ENCODE measurements around the gene PAQR5. TPM values are rescaled to one million over a fixed set of nuclear protein-coding genes. Genes with fewer than 3 reads are reported as not detected.

Gene PAQR5
- total and polyA plus RNA-seq, 9 of the 15 experiments (the other 6 are each of a cell fraction or from before 2014, with no cell fraction given): 0.04 to 0.08 TPM; not detected in 7

DNA sequence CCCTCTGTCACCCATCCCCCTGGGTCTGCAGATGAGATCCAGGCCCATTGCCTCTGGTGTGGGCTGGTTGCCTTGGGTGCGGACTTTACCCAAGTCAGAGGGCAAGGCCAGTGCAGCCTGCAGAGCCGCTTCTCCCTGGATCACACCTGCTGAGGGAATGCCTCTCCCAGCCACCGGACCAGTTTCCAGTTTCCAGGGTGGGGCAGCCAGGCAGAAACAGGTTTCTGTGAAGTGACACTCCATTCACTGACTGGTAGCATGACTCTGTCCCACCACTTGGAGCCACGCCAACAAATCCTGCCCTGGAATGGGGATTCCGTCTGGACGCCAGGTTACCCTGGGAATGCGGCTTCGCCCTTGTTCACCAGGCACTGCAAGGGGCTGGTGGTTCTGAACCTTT is 30.0 kb downstream of the PAQR5 start:
- Histone ChIP-seq H3K27ac (ENCODE audit: extremely low read depth, low read depth, low read length) (no peak overlapping the region), H3K4me3 (no peak overlapping the region), H3K9me1 (ENCODE audit: control insufficient read depth, insufficient read depth, low read length) (no peaks in the 10 kb centered on the region), H3K27me3 (ENCODE audit: control insufficient read depth in 2 of 2, insufficient read depth in 2 of 2, low read length in 2 of 2) (peaks cover 9 to 30% of the 10 kb centered on the region in 2 experiments; a peak in 4 of 5 replicates), H3K4me1 (replicated peaks in 1 of 2; ENCODE audit: control insufficient read depth in 2 of 2, insufficient read depth in 2 of 2, low read length in 2 of 2) (no peaks in the 10 kb centered on the region), H2AFZ (ENCODE audit: low read depth, low read length) (no peak overlapping the region), H4K20me1 (replicated peaks; ENCODE audit: control insufficient read depth, insufficient read depth, low read length) (no peaks in the 10 kb centered on the region; the same call in 1 of the 2 replicates), H3K9ac (ENCODE audit: insufficient read depth in 1 of 2, low read depth in 2 of 2, low read length in 2 of 2) (no peak overlapping the region), H3K36me3 (ENCODE audit: control insufficient read depth, insufficient read depth, low read length) (no peaks in the 10 kb centered on the region), H3K79me2 (ENCODE audit: control insufficient read depth, insufficient read depth, low read length) (no peaks in the 10 kb centered on the region), H3K9me3 (replicated peaks; ENCODE audit: control insufficient read depth, insufficient read depth, low read depth, low read length) (no peaks in the 10 kb centered on the region), H3K4me2 (ENCODE audit: insufficient read depth, low read length) (no peak overlapping the region)
- POLR2A ChIA-PET: no interaction called here
- FAIRE-seq (no peak), ATAC-seq (no peak), DNase-seq (ENCODE audit: extremely low read depth in 1 of 4, low spot score in 3 of 4) (no peak)
- CTCF ChIA-PET (ENCODE audit: low intra/inter-chr PET ratio): no interaction called here
- in situ Hi-C loops (cut with MboI) (no loop called here), intact Hi-C loops (cut with micrococcal nuclease) (no loop called here)
- WGBS (ENCODE audit: insufficient coverage, low coverage, missing lambda C conversion rate): 0% methylated on average over 8 of the region's 8 CpGs
- TF ChIP-seq NFIC (IDR thresholded peaks at IDR 0.05): peak; percentile 78
- no peak for TF ChIP-seq PPARD (CRISPR knock-in tag; IDR thresholded peaks at IDR 0.05)
- TF ChIP-seq, protein P1, sequence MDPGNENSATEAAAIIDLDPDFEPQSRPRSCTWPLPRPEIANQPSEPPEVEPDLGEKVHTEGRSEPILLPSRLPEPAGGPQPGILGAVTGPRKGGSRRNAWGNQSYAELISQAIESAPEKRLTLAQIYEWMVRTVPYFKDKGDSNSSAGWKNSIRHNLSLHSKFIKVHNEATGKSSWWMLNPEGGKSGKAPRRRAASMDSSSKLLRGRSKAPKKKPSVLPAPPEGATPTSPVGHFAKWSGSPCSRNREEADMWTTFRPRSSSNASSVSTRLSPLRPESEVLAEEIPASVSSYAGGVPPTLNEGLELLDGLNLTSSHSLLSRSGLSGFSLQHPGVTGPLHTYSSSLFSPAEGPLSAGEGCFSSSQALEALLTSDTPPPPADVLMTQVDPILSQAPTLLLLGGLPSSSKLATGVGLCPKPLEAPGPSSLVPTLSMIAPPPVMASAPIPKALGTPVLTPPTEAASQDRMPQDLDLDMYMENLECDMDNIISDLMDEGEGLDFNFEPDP (CRISPR knock-in tag; IDR thresholded peaks at IDR 0.05): no peak
- no peak for TF ChIP-seq JUN (IDR thresholded peaks at IDR 0.05; ENCODE audit: borderline replicate concordance, low read depth, low read length)
- TF ChIP-seq JUN (CRISPR knock-in tag; IDR thresholded peaks at IDR 0.05; ENCODE audit: borderline replicate concordance): no peak
- TF ChIP-seq, protein P2, sequence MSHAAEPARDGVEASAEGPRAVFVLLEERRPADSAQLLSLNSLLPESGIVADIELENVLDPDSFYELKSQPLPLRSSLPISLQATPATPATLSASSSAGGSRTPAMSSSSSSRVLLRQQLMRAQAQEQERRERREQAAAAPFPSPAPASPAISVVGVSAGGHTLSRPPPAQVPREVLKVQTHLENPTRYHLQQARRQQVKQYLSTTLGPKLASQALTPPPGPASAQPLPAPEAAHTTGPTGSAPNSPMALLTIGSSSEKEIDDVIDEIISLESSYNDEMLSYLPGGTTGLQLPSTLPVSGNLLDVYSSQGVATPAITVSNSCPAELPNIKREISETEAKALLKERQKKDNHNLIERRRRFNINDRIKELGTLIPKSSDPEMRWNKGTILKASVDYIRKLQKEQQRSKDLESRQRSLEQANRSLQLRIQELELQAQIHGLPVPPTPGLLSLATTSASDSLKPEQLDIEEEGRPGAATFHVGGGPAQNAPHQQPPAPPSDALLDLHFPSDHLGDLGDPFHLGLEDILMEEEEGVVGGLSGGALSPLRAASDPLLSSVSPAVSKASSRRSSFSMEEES (CRISPR knock-in tag; IDR thresholded peaks at IDR 0.05): no peak
- no peak for TF ChIP-seq MAFF (IDR thresholded peaks at IDR 0.05; ENCODE audit: low read length)
- TF ChIP-seq ADNP (tag; IDR thresholded peaks at IDR 0.05): no peak
- BruUV-seq (replicated peaks): no TSS peak
